Parathyroid adenoma (tissue), 2 donors: ENCODE measurements around the gene KCNIP1.

ENCODE experiments used
- H2AFZ ChIP-seq: fragments of 300-600 bp; sonication (generic); one replicate; pipeline ENCODE4 v1.7.0; 2017; ENCODE audit warnings: antibody characterized with exemption, mild to moderate bottlenecking
- H3K27ac ChIP-seq: fragments of 300-600 bp; sonication (generic); one replicate; pipeline ENCODE4 v1.7.0; 2017
- H3K27me3 ChIP-seq: fragments of 300-600 bp; sonication (generic); one replicate; pipeline ENCODE4 v1.7.0; 2017; ENCODE audit warnings: low read length; ENCODE audit not compliant: control insufficient read depth, insufficient read depth
- H3K36me3 ChIP-seq: fragments of 300-600 bp; sonication (generic); one replicate; pipeline ENCODE4 v1.7.0; 2017; ENCODE audit warnings: low read length; ENCODE audit not compliant: control insufficient read depth, insufficient read depth
- H3K4me1 ChIP-seq: fragments of 300-600 bp; sonication (generic); one replicate; pipeline ENCODE4 v1.7.0; 2017; ENCODE audit warnings: control low read depth
- H3K4me2 ChIP-seq: fragments of 300-600 bp; sonication (generic); one replicate; pipeline ENCODE4 v1.7.0; 2017; ENCODE audit warnings: low read length
- H3K4me3 ChIP-seq: fragments of 300-600 bp; sonication (generic); one replicate; pipeline ENCODE4 v1.7.0; 2017; ENCODE audit warnings: low read depth, low read length
- H3K79me2 ChIP-seq: fragments of 300-600 bp; sonication (generic); one replicate; pipeline ENCODE4 v1.7.0; 2017; ENCODE audit warnings: control low read depth
- H3K9ac ChIP-seq: fragments of 300-600 bp; sonication (generic); one replicate; pipeline ENCODE4 v1.7.0; 2017; ENCODE audit warnings: mild to moderate bottlenecking
- H3K9me3 ChIP-seq: fragments of 300-600 bp; sonication (generic); one replicate; pipeline ENCODE4 v1.7.0; 2017; ENCODE audit warnings: low read length; ENCODE audit not compliant: control insufficient read depth
- CTCF ChIP-seq: fragments of 300-600 bp; sonication (generic); IDR thresholded peaks from one replicate; pipeline ENCODE4 v1.7.0; 2017; ENCODE audit warnings: antibody characterized with exemption, mild to moderate bottlenecking
- donor health status: primary hyperparathyroidism.

Gene KCNIP1

GRCh38 chr5:170650850-170651249, 147.0 kb downstream of the KCNIP1 start:
- no peaks in the 10 kb centered on the region for H3K27me3 ChIP-seq
- no peak overlapping the region for H2AFZ ChIP-seq
- no peak overlapping the region for H3K27ac ChIP-seq
- TF ChIP-seq CTCF, result no peak
- no peaks in the 10 kb centered on the region for H3K36me3 ChIP-seq
- H3K9ac ChIP-seq, result no peak overlapping the region
- H3K9me3 ChIP-seq, result no peaks in the 10 kb centered on the region
- no peak overlapping the region for H3K4me2 ChIP-seq
- no peaks in the 10 kb centered on the region for H3K79me2 ChIP-seq
- H3K4me3 ChIP-seq, result no peak overlapping the region
- no peaks in the 10 kb centered on the region for H3K4me1 ChIP-seq

- Histone ChIP-seq H3K27ac (no peak overlapping the region), H3K4me1 (no peaks in the 10 kb centered on the region), H2AFZ (no peak overlapping the region), H3K36me3 (no peaks in the 10 kb centered on the region), H3K9ac (no peak overlapping the region), H3K79me2 (no peaks in the 10 kb centered on the region), H3K9me3 (no peaks in the 10 kb centered on the region), H3K4me3 (no peak overlapping the region), H3K4me2 (no peak overlapping the region), H3K27me3 (no peaks in the 10 kb centered on the region)
- no peak for TF ChIP-seq CTCF
Measured at GRCh38 chr5:170651604-170652277, 147.9 kb downstream of the KCNIP1 start.

- H3K4me3 ChIP-seq, result no peak overlapping the region
- H2AFZ ChIP-seq, result no peak overlapping the region
- no peak overlapping the region for H3K4me2 ChIP-seq
- H3K27ac ChIP-seq, result no peak overlapping the region
- no peak overlapping the region for H3K9ac ChIP-seq
- TF ChIP-seq CTCF, result no peak
- no peaks in the 10 kb centered on the region for H3K36me3 ChIP-seq
- no peaks in the 10 kb centered on the region for H3K9me3 ChIP-seq
- H3K4me1 ChIP-seq, result no peaks in the 10 kb centered on the region
- H3K27me3 ChIP-seq, result no peaks in the 10 kb centered on the region
- H3K79me2 ChIP-seq, result peaks cover 3% of the 10 kb centered on the region
Measured at GRCh38 chr5:170655476-170655875, 151.7 kb downstream of the KCNIP1 start.

GRCh38 chr5:170655920-170656319, 152.1 kb downstream of the KCNIP1 start:
- H3K4me2 ChIP-seq, result no peak overlapping the region
- TF ChIP-seq CTCF, result no peak
- H3K27ac ChIP-seq, result no peak overlapping the region
- peaks cover 3% of the 10 kb centered on the region for H3K79me2 ChIP-seq
- H3K9ac ChIP-seq, result no peak overlapping the region
- no peaks in the 10 kb centered on the region for H3K4me1 ChIP-seq
- no peak overlapping the region for H3K4me3 ChIP-seq
- no peaks in the 10 kb centered on the region for H3K9me3 ChIP-seq
- no peaks in the 10 kb centered on the region for H3K36me3 ChIP-seq
- no peak overlapping the region for H2AFZ ChIP-seq
- H3K27me3 ChIP-seq, result no peaks in the 10 kb centered on the region

GRCh38 chr5:170656346-170656745, 152.5 kb downstream of the KCNIP1 start:
- H3K4me1 ChIP-seq, result no peaks in the 10 kb centered on the region

More at GRCh38 chr5:170656346-170656745, 152.5 kb downstream of the KCNIP1 start:
- no peaks in the 10 kb centered on the region for H3K27me3 ChIP-seq
- H3K4me3 ChIP-seq, result no peak overlapping the region
- TF ChIP-seq CTCF, result no peak
- no peak overlapping the region for H3K4me2 ChIP-seq
- H3K79me2 ChIP-seq, result peaks cover 3% of the 10 kb centered on the region
- H2AFZ ChIP-seq, result no peak overlapping the region
- no peaks in the 10 kb centered on the region for H3K36me3 ChIP-seq
- no peaks in the 10 kb centered on the region for H3K9me3 ChIP-seq
- no peak overlapping the region for H3K9ac ChIP-seq
- H3K27ac ChIP-seq, result no peak overlapping the region
